ENCODE measurements around the gene ZNF423.
"Not testable (repeated sequence)": the region's sequence is repeated elsewhere in the genome, so short reads cannot be mapped to it uniquely, and the experiment has no call there.

ZNF423 gene

GRCh38 chr16:49519741-49520140 is 336.2 kb downstream of the ZNF423 start:
- no peak for DNase-seq

- DNase-seq = no peak
Measured at GRCh38 chr16:49519008-49519656, 336.8 kb downstream of the ZNF423 start.

- no peak for DNase-seq
Measured at GRCh38 chr16:49516382-49517036, 339.4 kb downstream of the ZNF423 start.

GRCh38 chr16:49515861-49516260 is 340.1 kb downstream of the ZNF423 start:
- DNase-seq = no peak

- DNase-seq = no peak
Measured at GRCh38 chr16:49515016-49515565, 340.8 kb downstream of the ZNF423 start.

GRCh38 chr16:49514073-49514980 is 341.6 kb downstream of the ZNF423 start:
- DNase-seq = no peak

GRCh38 chr16:49513040-49513439 is 342.9 kb downstream of the ZNF423 start:
- no peak for DNase-seq

- no peak for DNase-seq
Measured at GRCh38 chr16:49510654-49511305, 345.1 kb downstream of the ZNF423 start.

- no peak for DNase-seq
Measured at GRCh38 chr16:49510141-49510540, 345.8 kb downstream of the ZNF423 start.

GRCh38 chr16:49506058-49507013 is 349.6 kb downstream of the ZNF423 start:
- DNase-seq = not testable (repeated sequence)

- no peak for DNase-seq
Measured at GRCh38 chr16:49505556-49505955, 350.4 kb downstream of the ZNF423 start.

- DNase-seq = no peak
Measured at GRCh38 chr16:49504626-49505025, 351.3 kb downstream of the ZNF423 start.

GRCh38 chr16:49504023-49504364 is 351.9 kb downstream of the ZNF423 start:
- DNase-seq = no peak

- DNase-seq = no peak
Measured at GRCh38 chr16:49503256-49504022, 352.5 kb downstream of the ZNF423 start.

- DNase-seq = no peak
Measured at GRCh38 chr16:49502136-49502881, 353.6 kb downstream of the ZNF423 start.

GRCh38 chr16:49499869-49500610 is 355.9 kb downstream of the ZNF423 start:
- DNase-seq = no peak

- no peak for DNase-seq
Measured at GRCh38 chr16:49499414-49499785, 356.5 kb downstream of the ZNF423 start.

GRCh38 chr16:49498666-49499413 is 357.1 kb downstream of the ZNF423 start:
- DNase-seq = no peak

GRCh38 chr16:49498264-49498663 is 357.6 kb downstream of the ZNF423 start:
- DNase-seq = no peak

All from CD4-positive, alpha-beta T cell treated with Interleukin-4 for 4 hours (primary cell).